Stomach smooth muscle (tissue), 2 donors: ENCODE measurements around the gene ABHD14A.
"Not testable (repeated sequence)": the region's sequence is repeated elsewhere in the genome, so short reads cannot be mapped to it uniquely, and the experiment has no call there.

ENCODE experiments used
- H3K27ac ChIP-seq: one replicate; pipeline ENCODE4 v1.7.0; 2013; ENCODE audit warnings: mild to moderate bottlenecking, low read length, inconsistent platforms
- H3K27me3 ChIP-seq, 2 donors: one replicate each; pipeline ENCODE4 v1.7.0; 2013; ENCODE audit warnings: low read length in 2 of 2; ENCODE audit not compliant: insufficient read depth in 2 of 2, control insufficient read depth in 1 of 2
- H3K36me3 ChIP-seq, 2 donors: one replicate each; pipeline ENCODE4 v1.7.0; 2013; ENCODE audit warnings: low read length in 2 of 2; ENCODE audit not compliant: control insufficient read depth in 2 of 2, insufficient read depth in 2 of 2
- H3K4me1 ChIP-seq: one replicate; pipeline ENCODE4 v1.7.0; 2013; ENCODE audit warnings: low read length; ENCODE audit not compliant: control insufficient read depth, insufficient read depth
- H3K4me3 ChIP-seq, 2 donors: one replicate each; pipeline ENCODE4 v1.7.0; 2013; ENCODE audit warnings: low read length in 2 of 2
- H3K9ac ChIP-seq, 2 donors: one replicate each; pipeline ENCODE4 v1.7.0; 2013; ENCODE audit warnings: low read length in 2 of 2, mild to moderate bottlenecking in 1 of 2
- H3K9me3 ChIP-seq, 2 donors: one replicate each; pipeline ENCODE4 v1.7.0; 2013; ENCODE audit warnings: low read length in 2 of 2; ENCODE audit not compliant: control insufficient read depth in 2 of 2
- donor health status: healthy.
- donor health status: Pancreatic carcinoma.

Gene ABHD14A

GRCh38 chr3:51988286-51989146 lies 13.7 kb downstream of the ABHD14A start:
- H3K27me3 ChIP-seq, result no peaks in the 10 kb centered on the region
- H3K36me3 ChIP-seq, result peaks cover 3 to 6% of the 10 kb centered on the region in 2 donors
- no peak overlapping the region for H3K9ac ChIP-seq
- H3K9me3 ChIP-seq, result no peaks in the 10 kb centered on the region
- H3K4me3 ChIP-seq, result no peak overlapping the region
- H3K4me1 ChIP-seq, result peaks cover 16% of the 10 kb centered on the region
- no peak overlapping the region for H3K27ac ChIP-seq

- H3K27me3 ChIP-seq, result not testable (repeated sequence)
Measured at GRCh38 chr3:51990501-51990971, 15.7 kb downstream of the ABHD14A start.

GRCh38 chr3:51992017-51992682 lies 17.3 kb downstream of the ABHD14A start:
- Histone ChIP-seq H3K4me3 (no peak overlapping the region), H3K27me3 (no peaks in the 10 kb centered on the region), H3K9ac (no peak overlapping the region), H3K36me3 (peaks cover 14% of the 10 kb centered on the region in 2 donors), H3K9me3 (no peaks in the 10 kb centered on the region), H3K27ac (no peak overlapping the region), H3K4me1 (peaks cover 22% of the 10 kb centered on the region)

More at GRCh38 chr3:51990501-51990971, 15.7 kb downstream of the ABHD14A start:
- H3K4me3 ChIP-seq, H3K9ac ChIP-seq, H3K9me3 ChIP-seq, H3K27ac ChIP-seq: not testable (repeated sequence)
- peaks cover 14% of the 10 kb centered on the region in 2 donors for H3K36me3 ChIP-seq
- peaks cover 18% of the 10 kb centered on the region for H3K4me1 ChIP-seq

- H3K9me3 ChIP-seq, H3K9ac ChIP-seq, H3K27me3 ChIP-seq, H3K4me3 ChIP-seq, H3K27ac ChIP-seq: not testable (repeated sequence)
- Histone ChIP-seq H3K4me1 (peaks cover 22% of the 10 kb centered on the region), H3K36me3 (peaks cover 14% of the 10 kb centered on the region in 2 donors)
Measured at GRCh38 chr3:51993657-51994056, 18.8 kb downstream of the ABHD14A start.

GRCh38 chr3:51994530-51994929 lies 19.7 kb downstream of the ABHD14A start:
- H3K36me3 ChIP-seq, result peaks cover 14% of the 10 kb centered on the region in 2 donors
- H3K4me3 ChIP-seq, result peak overlapping the region in 1 of 2 donors; percentile 97
- peaks cover 0 to 2% of the 10 kb centered on the region in 2 donors for H3K27me3 ChIP-seq
- peak overlapping the region; percentile 94 to 98 for H3K9ac ChIP-seq
- H3K4me1 ChIP-seq, result peaks cover 20% of the 10 kb centered on the region
- H3K27ac ChIP-seq, result no peak overlapping the region
- no peaks in the 10 kb centered on the region for H3K9me3 ChIP-seq

- peak within 1 kb of the TSS; percentile 92 for H3K27ac ChIP-seq
Measured at GRCh38 chr3:51995346-51996163, 20.7 kb downstream of the ABHD14A start, which contains the start of gene RPL29. Gene RPL29 (minus strand): TSS chr3:51995895. CDS start chr3:51995461, 434 bp downstream.

GRCh38 chr3:51997172-51997571 lies 22.3 kb downstream of the ABHD14A start:
- H3K27ac ChIP-seq, result no peak overlapping the region
- H3K36me3 ChIP-seq, result peaks cover 11 to 14% of the 10 kb centered on the region in 2 donors
- H3K9ac ChIP-seq, result no peak overlapping the region
- peaks cover 16% of the 10 kb centered on the region for H3K4me1 ChIP-seq
- no peaks in the 10 kb centered on the region for H3K9me3 ChIP-seq
- peaks cover 0 to 8% of the 10 kb centered on the region in 2 donors for H3K27me3 ChIP-seq
- no peak overlapping the region for H3K4me3 ChIP-seq

More at GRCh38 chr3:51995346-51996163, 20.7 kb downstream of the ABHD14A start, which contains the start of gene RPL29:
- H3K27me3 ChIP-seq, result peaks cover 0 to 5% of the 10 kb centered on the region in 2 donors
- H3K36me3 ChIP-seq, result peaks cover 14% of the 10 kb centered on the region in 2 donors
- peaks cover 16% of the 10 kb centered on the region for H3K4me1 ChIP-seq
- peak within 1 kb of the TSS; percentile 94 to 98 for H3K9ac ChIP-seq
- no peaks in the 10 kb centered on the region for H3K9me3 ChIP-seq
- H3K4me3 ChIP-seq, result peak within 1 kb of the TSS; percentile 84 to 97

- H3K4me1 ChIP-seq, result peaks cover 16% of the 10 kb centered on the region
- H3K27ac ChIP-seq, result no peak overlapping the region
- H3K9me3 ChIP-seq, result no peaks in the 10 kb centered on the region
- peaks cover 8 to 11% of the 10 kb centered on the region in 2 donors for H3K36me3 ChIP-seq
- no peak overlapping the region for H3K9ac ChIP-seq
- H3K4me3 ChIP-seq, result no peak overlapping the region
- H3K27me3 ChIP-seq, result peaks cover 0 to 8% of the 10 kb centered on the region in 2 donors
Measured at GRCh38 chr3:51997935-51998596, 23.2 kb downstream of the ABHD14A start.

GRCh38 chr3:51998774-51999173 lies 23.9 kb downstream of the ABHD14A start:
- Histone ChIP-seq H3K9me3 (no peaks in the 10 kb centered on the region), H3K4me1 (peaks cover 16% of the 10 kb centered on the region), H3K27me3 (peaks cover 0 to 8% of the 10 kb centered on the region in 2 donors), H3K36me3 (peaks cover 8 to 11% of the 10 kb centered on the region in 2 donors), H3K27ac (no peak overlapping the region), H3K9ac (no peak overlapping the region), H3K4me3 (no peak overlapping the region)
